ENCODE data around the gene GRID1.

GRID1 gene

DNA sequence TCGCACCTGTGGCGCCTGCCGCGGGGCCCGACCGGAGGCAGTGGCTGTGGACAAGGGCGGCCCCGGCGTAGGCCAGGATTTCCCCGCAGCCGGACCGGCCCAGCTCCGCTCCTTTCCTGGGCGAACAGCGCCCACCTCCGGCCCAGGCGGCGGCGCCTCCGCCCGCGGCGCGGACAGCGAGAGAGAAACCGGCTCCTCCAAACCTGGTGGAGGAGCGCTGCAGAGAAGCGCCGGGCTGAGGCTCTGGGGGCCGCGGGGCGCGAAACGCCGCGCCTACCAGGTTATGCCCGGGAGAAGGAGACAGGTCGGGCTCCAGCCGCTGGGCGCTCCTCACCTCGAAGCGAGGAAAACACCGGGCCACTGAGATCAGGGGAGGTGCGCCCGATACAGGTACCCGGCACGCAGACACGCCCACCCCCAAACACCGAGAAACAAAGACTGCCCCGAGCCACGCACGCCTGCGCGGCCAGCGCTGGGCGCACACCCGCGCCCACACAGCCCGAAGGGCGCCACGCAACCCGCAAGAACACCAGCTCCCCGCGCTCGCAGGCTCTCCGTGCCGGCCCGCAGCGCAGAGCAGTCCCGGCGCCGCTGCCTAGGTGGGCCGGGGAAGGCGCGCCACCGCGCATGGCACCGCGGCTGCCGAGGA lies 3.3 kb downstream of the GRID1 start:
- no peak overlapping the region for H3K27ac ChIP-seq (ENCODE audit: low read length)
- H3K4me3 ChIP-seq (ENCODE audit: low read length), result no peak overlapping the region
- no peak for DNase-seq
- no peaks in the 10 kb centered on the region for H3K36me3 ChIP-seq (replicated peaks; ENCODE audit: insufficient read depth, low read length)
- H3K9ac ChIP-seq (ENCODE audit: low read length), result no peak overlapping the region
- no peaks in the 10 kb centered on the region for H3K9me2 ChIP-seq (replicated peaks; ENCODE audit: insufficient read depth, low read length)
- H3K4me2 ChIP-seq (ENCODE audit: low read depth, low read length), result no peak overlapping the region
- H3F3A ChIP-seq (ENCODE audit: insufficient read depth, low read length), result no peaks in the 10 kb centered on the region
- peaks cover 33% of the 10 kb centered on the region for H3K27me3 ChIP-seq (replicated peaks; ENCODE audit: insufficient read depth, low read length)
- H3K79me2 ChIP-seq (ENCODE audit: low read length), result no peaks in the 10 kb centered on the region
- H2AFZ ChIP-seq (ENCODE audit: low read length), result no peak overlapping the region
- TF ChIP-seq, protein P1, sequence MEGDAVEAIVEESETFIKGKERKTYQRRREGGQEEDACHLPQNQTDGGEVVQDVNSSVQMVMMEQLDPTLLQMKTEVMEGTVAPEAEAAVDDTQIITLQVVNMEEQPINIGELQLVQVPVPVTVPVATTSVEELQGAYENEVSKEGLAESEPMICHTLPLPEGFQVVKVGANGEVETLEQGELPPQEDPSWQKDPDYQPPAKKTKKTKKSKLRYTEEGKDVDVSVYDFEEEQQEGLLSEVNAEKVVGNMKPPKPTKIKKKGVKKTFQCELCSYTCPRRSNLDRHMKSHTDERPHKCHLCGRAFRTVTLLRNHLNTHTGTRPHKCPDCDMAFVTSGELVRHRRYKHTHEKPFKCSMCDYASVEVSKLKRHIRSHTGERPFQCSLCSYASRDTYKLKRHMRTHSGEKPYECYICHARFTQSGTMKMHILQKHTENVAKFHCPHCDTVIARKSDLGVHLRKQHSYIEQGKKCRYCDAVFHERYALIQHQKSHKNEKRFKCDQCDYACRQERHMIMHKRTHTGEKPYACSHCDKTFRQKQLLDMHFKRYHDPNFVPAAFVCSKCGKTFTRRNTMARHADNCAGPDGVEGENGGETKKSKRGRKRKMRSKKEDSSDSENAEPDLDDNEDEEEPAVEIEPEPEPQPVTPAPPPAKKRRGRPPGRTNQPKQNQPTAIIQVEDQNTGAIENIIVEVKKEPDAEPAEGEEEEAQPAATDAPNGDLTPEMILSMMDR (IDR thresholded peaks at IDR 0.05; ENCODE audit: low read length), result no peak
- TF ChIP-seq EZH2phosphoT487 (IDR thresholded peaks at IDR 0.05; ENCODE audit: low read length) (no peak), EZH2 (optimal IDR thresholded peaks at IDR 0.05; ENCODE audit: low read depth, low read length) (no peak)
- H3K9me3 ChIP-seq (replicated peaks; ENCODE audit: insufficient read depth, low read length), result no peaks in the 10 kb centered on the region
- no peaks in the 10 kb centered on the region for H3K4me1 ChIP-seq (ENCODE audit: low read length)
- H4K20me1 ChIP-seq (ENCODE audit: insufficient read depth, low read length), result no peaks in the 10 kb centered on the region

DNA sequence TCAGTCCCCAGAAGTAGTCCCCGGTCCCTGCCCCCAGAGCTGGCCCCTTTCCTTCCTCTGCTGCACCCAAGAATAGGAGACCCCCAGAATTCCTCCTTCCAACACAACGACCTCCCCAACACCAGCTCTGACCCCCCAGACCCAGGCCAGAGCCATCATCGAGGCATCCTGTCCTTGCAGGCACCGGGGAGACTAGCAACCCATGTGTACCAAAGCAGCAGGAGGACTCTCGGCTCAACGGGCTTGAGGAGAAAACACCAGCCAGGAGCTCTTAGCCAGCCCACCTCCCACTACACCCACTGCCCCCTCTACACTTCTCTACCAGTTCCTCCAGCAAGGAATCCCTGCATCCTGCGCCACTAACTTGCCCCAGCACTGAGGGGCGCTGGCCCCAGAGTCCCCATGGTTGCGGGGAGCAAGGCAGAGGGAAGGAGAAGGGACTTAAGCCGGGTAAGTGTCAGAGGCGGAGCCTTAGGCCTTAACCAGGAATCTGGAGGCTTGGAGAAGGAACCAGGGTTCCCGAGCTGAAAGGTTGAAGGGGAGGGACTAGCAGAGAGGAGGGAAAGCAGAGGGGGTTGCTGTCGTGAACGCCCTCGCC lies 3.9 kb downstream of the GRID1 start:
- H3K9ac ChIP-seq (ENCODE audit: low read length), result no peak overlapping the region
- H3K4me3 ChIP-seq (ENCODE audit: low read length), result no peak overlapping the region
- H3F3A ChIP-seq (ENCODE audit: insufficient read depth, low read length), result no peaks in the 10 kb centered on the region
- H3K79me2 ChIP-seq (ENCODE audit: low read length), result no peaks in the 10 kb centered on the region
- no peaks in the 10 kb centered on the region for H3K9me3 ChIP-seq (replicated peaks; ENCODE audit: insufficient read depth, low read length)
- no peaks in the 10 kb centered on the region for H3K4me1 ChIP-seq (ENCODE audit: low read length)
- H3K36me3 ChIP-seq (replicated peaks; ENCODE audit: insufficient read depth, low read length), result no peaks in the 10 kb centered on the region
- H3K9me2 ChIP-seq (replicated peaks; ENCODE audit: insufficient read depth, low read length), result no peaks in the 10 kb centered on the region
- H4K20me1 ChIP-seq (ENCODE audit: insufficient read depth, low read length), result no peaks in the 10 kb centered on the region
- H3K27me3 ChIP-seq (replicated peaks; ENCODE audit: insufficient read depth, low read length), result peaks cover 28% of the 10 kb centered on the region
- no peak overlapping the region for H2AFZ ChIP-seq (ENCODE audit: low read length)
- DNase-seq, result no peak
- H3K4me2 ChIP-seq (ENCODE audit: low read depth, low read length), result no peak overlapping the region
- H3K27ac ChIP-seq (ENCODE audit: low read length), result no peak overlapping the region
- TF ChIP-seq EZH2 (optimal IDR thresholded peaks at IDR 0.05; ENCODE audit: low read depth, low read length) (no peak), EZH2phosphoT487 (IDR thresholded peaks at IDR 0.05; ENCODE audit: low read length) (no peak)
- TF ChIP-seq, protein P1 (IDR thresholded peaks at IDR 0.05; ENCODE audit: low read length), result no peak

DNA sequence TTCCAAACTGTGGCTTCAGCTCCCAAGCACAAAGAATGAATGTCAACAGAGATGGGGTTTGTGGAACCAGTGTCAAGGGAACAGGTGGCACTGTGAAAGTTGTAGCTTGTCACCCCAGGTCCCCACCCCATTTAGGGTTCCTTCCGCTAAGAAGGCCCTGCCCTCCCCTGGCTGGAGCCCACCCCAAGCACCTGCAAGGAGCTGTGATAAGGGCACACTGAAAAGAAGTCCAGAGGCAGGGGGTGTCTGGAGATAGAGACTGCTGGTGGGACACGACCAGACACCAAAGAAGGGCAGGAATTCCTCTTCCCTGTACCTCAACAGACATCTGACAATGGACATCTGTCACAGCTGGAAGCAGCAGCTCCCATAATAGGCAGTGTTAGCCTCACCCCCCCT lies 4.5 kb downstream of the GRID1 start:
- H3K9me3 ChIP-seq (replicated peaks; ENCODE audit: insufficient read depth, low read length), result no peaks in the 10 kb centered on the region
- no peak overlapping the region for H3K4me3 ChIP-seq (ENCODE audit: low read length)
- H3K27ac ChIP-seq (ENCODE audit: low read length), result no peak overlapping the region
- TF ChIP-seq EZH2phosphoT487 (IDR thresholded peaks at IDR 0.05; ENCODE audit: low read length), result no peak
- TF ChIP-seq EZH2 (optimal IDR thresholded peaks at IDR 0.05; ENCODE audit: low read depth, low read length), result no peak
- TF ChIP-seq, protein P1 (IDR thresholded peaks at IDR 0.05; ENCODE audit: low read length), result no peak
- H3K36me3 ChIP-seq (replicated peaks; ENCODE audit: insufficient read depth, low read length), result no peaks in the 10 kb centered on the region
- no peak overlapping the region for H3K4me2 ChIP-seq (ENCODE audit: low read depth, low read length)
- DNase-seq, result no peak
- H3K79me2 ChIP-seq (ENCODE audit: low read length), result no peaks in the 10 kb centered on the region
- H2AFZ ChIP-seq (ENCODE audit: low read length), result no peak overlapping the region
- no peaks in the 10 kb centered on the region for H4K20me1 ChIP-seq (ENCODE audit: insufficient read depth, low read length)
- H3K4me1 ChIP-seq (ENCODE audit: low read length), result no peaks in the 10 kb centered on the region
- H3K27me3 ChIP-seq (replicated peaks; ENCODE audit: insufficient read depth, low read length), result peaks cover 22% of the 10 kb centered on the region
- no peak overlapping the region for H3K9ac ChIP-seq (ENCODE audit: low read length)
- no peaks in the 10 kb centered on the region for H3K9me2 ChIP-seq (replicated peaks; ENCODE audit: insufficient read depth, low read length)
- no peaks in the 10 kb centered on the region for H3F3A ChIP-seq (ENCODE audit: insufficient read depth, low read length)
